GM18867 (cell line): Measurements from ENCODE around the gene ABCB9.

Experiments
- ATAC-seq: cut with Tn5 transposase; IDR thresholded peaks from one replicate; pipeline ENCODE4 v1.9.1; 2021; ENCODE audit warnings: mild to moderate bottlenecking, moderate library complexity; ENCODE audit not compliant: unreplicated experiment

Gene ABCB9

DNA sequence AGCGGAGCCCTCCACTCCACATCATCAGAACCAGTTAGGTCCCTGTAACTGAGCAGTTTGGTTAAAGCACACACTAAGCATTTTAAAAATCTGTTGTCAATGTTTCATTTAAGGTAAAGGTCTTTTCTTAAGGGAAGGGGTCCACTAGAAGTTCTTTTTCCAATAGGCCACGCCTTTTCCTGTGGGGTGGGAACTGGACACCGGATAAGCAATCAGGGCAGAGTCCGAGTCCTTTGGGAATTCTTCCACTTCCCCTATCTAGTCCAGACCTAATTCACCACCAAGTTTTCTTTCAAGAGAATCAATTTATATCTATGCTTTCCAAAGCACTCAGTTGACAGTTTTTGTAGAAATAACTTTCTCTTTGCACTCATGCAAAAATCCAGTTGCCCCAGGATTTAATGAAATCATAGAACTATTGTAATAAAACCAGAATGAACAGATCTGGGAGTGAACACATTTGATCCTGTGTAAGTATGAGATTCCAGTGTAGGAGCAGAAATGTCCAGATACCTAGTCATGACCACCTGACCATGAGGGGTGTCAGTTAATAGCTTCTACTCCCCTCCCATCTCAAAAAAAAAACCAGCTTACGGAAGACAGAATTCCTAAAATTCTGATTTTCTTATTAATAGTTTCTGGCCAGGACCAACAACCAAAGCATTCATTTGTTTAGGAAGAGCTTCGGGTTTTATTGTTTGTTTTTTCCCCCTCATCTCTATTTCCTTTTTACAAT lies 82.0 kb downstream of the ABCB9 start:
- ATAC-seq = no peak

DNA sequence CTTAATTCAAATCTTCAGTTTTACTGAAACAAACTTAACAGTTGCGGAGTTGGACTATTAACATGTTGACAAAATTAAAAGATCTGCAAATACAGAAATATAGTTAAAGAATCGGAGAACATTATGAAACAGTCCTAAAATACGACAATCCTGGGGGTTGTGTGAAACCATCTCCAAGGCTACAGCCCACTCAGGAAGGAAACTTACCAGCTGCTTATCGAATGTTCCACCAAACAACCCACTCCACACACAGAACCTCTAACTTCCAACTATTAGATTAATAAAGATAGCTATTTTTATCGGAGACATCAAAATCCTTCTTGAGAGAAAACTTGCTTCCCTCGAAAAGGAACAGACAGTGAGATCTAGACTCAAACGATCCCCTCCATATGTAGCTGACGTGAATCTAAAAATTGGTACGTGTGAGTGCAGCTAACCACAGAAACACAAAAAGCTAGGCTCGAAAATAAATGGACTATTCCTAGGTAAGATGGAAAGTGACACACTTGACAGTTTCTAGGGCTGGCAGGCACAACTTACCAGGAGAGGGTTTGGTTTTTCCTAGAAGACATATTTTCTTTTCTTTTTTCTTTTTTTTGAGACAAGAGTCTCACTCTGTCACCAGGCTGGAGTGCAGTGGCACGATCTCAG lies 83.2 kb downstream of the ABCB9 start:
- ATAC-seq = no peak

- no peak for ATAC-seq
Observed at GRCh38 chr12:122880668-122881067, 85.6 kb downstream of the ABCB9 start.

- ATAC-seq = no peak
Observed at GRCh38 chr12:122880155-122880667, 86.1 kb downstream of the ABCB9 start.
